Right lobe of liver (tissue), 6 donors: ENCODE results near the gene CDYL. TPM values are rescaled to one million over a fixed set of nuclear protein-coding genes. Genes with fewer than 3 reads are reported as not detected.

Experiments
- ATAC-seq, 4 donors: fragments of 200-7000 bp; cut with Tn5 transposase; one replicate each; pipeline ENCODE4 v1.9.1; 2020; ENCODE audit warnings: mild to moderate bottlenecking in 4 of 4, moderate library complexity in 4 of 4
- DNase-seq, 3 donors: peaks; one replicate each; pipeline ENCODE4 v3.0.0-alpha.2; 2020
- H3K27ac ChIP-seq, 3 donors: fragments of 200-600 bp; one replicate each; pipeline ENCODE4 v1.8.0; 2022
- H3K27me3 ChIP-seq, 2 donors: fragments of 200-600 bp; one replicate each; pipeline ENCODE4 v1.8.0; 2022
- H3K36me3 ChIP-seq, 4 donors: fragments of 200-600 bp; sonication (generic) in 1 of 4; one replicate each; pipeline versions ENCODE4 v1.5.1 to v1.8.0; 2017 to 2022; ENCODE audit warnings: control low read depth in 1 of 4
- H3K4me1 ChIP-seq, 4 donors: fragments of 200-600 bp; sonication (generic) in 1 of 4; one replicate each; pipeline versions ENCODE4 v1.5.1 to v1.8.0; 2017 to 2022; ENCODE audit warnings: control low read depth in 1 of 4
- H3K4me3 ChIP-seq, 3 donors: fragments of 200-600 bp; one replicate each; pipeline ENCODE4 v1.8.0; 2022
- H3K9me3 ChIP-seq, 4 donors: fragments of 200-600 bp; sonication (generic) in 1 of 4; one replicate each; pipeline versions ENCODE4 v1.5.1 to v1.8.0; 2017 to 2022; ENCODE audit warnings: control low read depth in 1 of 4
- CTCF ChIP-seq, 4 donors: fragments of 200-600 bp in 3 of 4; fragments of 450-650 bp in 1 of 4; IDR thresholded peaks; one replicate each; pipeline versions ENCODE4 v1.5.1 to v1.8.0; 2016 to 2022; ENCODE audit warnings: antibody characterized with exemption in 4 of 4, mild to moderate bottlenecking in 2 of 4
- POLR2A ChIP-seq: fragments of 450-650 bp; IDR thresholded peaks from one replicate; pipeline ENCODE4 v1.6.1; 2017; ENCODE audit warnings: antibody characterized with exemption, mild to moderate bottlenecking
- WGBS: methylation state at CpG from one replicate; pipeline ENCODE4 v1.1.6; 2018; ENCODE audit warnings: low coverage, low lambda C conversion rate; ENCODE audit not compliant: insufficient coverage; ENCODE audit errors: missing lambda C conversion rate; 5-methylcytosine and 5-hydroxymethylcytosine counted together
- intact Hi-C, 2 donors: fragments of 100-400 bp; cut with DNase I; formaldehyde crosslinking; loops; one replicate each; pipeline versions ENCODE4 v1.11.2 to v1.14.1; 2022
- total RNA-seq, 6 experiments: library from RNA; depleted of rRNA in 2 of 6; stranded (reverse); fragments of >200 nt in 2 of 6; fragmentation: NEBNext Ultra II Directional in 3 of 6; extraction: Animal tissue kit (Norgen Biotek cat#: 25700) in 3 of 6; gene quantifications; one replicate each; pipeline versions ENCODE4 v1.1.0 to v1.2.4, GENCODE V29; 2016 to 2023
- donor health status: DM: no; HTN: yes; CAD: no.
- donor health status: DM: no; HTN: no; CAD: no.
- donor health status: DM: no; HTN: no; CAD: no.
- donor health status: DM: no; HTN: yes; CAD: no.
- donor health status: DM: no; HTN: yes; CAD: no.

Gene CDYL
- total RNA-seq, 6 experiments from 2014 or later = 5.0 to 16.1 (median 13.1) TPM

- H3K36me3 ChIP-seq = no peaks in the 10 kb centered on the region
- H3K9me3 ChIP-seq = no peaks in the 10 kb centered on the region
- H3K27ac ChIP-seq = no peak overlapping the region
- intact Hi-C loops = no loop called here
- no peak for TF ChIP-seq POLR2A
- TF ChIP-seq CTCF (IDR thresholded peaks at IDR 0.05) = no peak
- H3K27me3 ChIP-seq = no peaks in the 10 kb centered on the region
- DNase-seq = no peak
- ATAC-seq = no peak
- H3K4me3 ChIP-seq = no peak overlapping the region
- no peaks in the 10 kb centered on the region for H3K4me1 ChIP-seq
- 41% methylated on average over 6 of the region's 7 CpGs for WGBS
Observed at GRCh38 chr6:4751823-4752464, 24.3 kb upstream of the CDYL start.

- 59% methylated on average over 2 of the region's 2 CpGs for WGBS
- DNase-seq (no peak), ATAC-seq (no peak)
- no peaks in the 10 kb centered on the region for H3K9me3 ChIP-seq
- H3K4me1 ChIP-seq = no peaks in the 10 kb centered on the region
- H3K27ac ChIP-seq = no peak overlapping the region
- intact Hi-C loops = no loop called here
- no peak for TF ChIP-seq POLR2A
- no peak for TF ChIP-seq CTCF (IDR thresholded peaks at IDR 0.05)
- H3K4me3 ChIP-seq = no peak overlapping the region
- no peaks in the 10 kb centered on the region for H3K27me3 ChIP-seq
- no peaks in the 10 kb centered on the region for H3K36me3 ChIP-seq
Observed at GRCh38 chr6:4756247-4756646, 20.0 kb upstream of the CDYL start.

GRCh38 chr6:4759997-4760396, 16.2 kb upstream of the CDYL start:
- DNase-seq = no peak
- WGBS = 40% methylated on average over 1 of the region's 1 CpG
- no peak for TF ChIP-seq CTCF (IDR thresholded peaks at IDR 0.05)
- no peak for TF ChIP-seq POLR2A
- no peak for ATAC-seq
- Histone ChIP-seq H3K36me3 (no peaks in the 10 kb centered on the region), H3K9me3 (no peaks in the 10 kb centered on the region), H3K27me3 (no peaks in the 10 kb centered on the region), H3K4me1 (no peaks in the 10 kb centered on the region), H3K4me3 (no peak overlapping the region), H3K27ac (no peak overlapping the region)
- intact Hi-C loops = no loop called here

GRCh38 chr6:4760773-4761172, 15.4 kb upstream of the CDYL start:
- Histone ChIP-seq H3K4me3 (no peak overlapping the region), H3K36me3 (no peaks in the 10 kb centered on the region), H3K27ac (no peak overlapping the region), H3K9me3 (no peaks in the 10 kb centered on the region), H3K4me1 (no peaks in the 10 kb centered on the region), H3K27me3 (no peaks in the 10 kb centered on the region)
- no peak for ATAC-seq
- WGBS = 26% methylated on average over 3 of the region's 3 CpGs
- no peak for DNase-seq
- intact Hi-C loops = no loop called here
- TF ChIP-seq POLR2A = no peak
- TF ChIP-seq CTCF (IDR thresholded peaks at IDR 0.05) = no peak

- no peak for ATAC-seq
- Histone ChIP-seq H3K4me3 (no peak overlapping the region), H3K36me3 (no peaks in the 10 kb centered on the region), H3K9me3 (peaks cover 0 to 2% (median 0%) of the 10 kb centered on the region in 4 donors), H3K4me1 (no peaks in the 10 kb centered on the region), H3K27ac (no peak overlapping the region), H3K27me3 (no peaks in the 10 kb centered on the region)
- TF ChIP-seq CTCF (IDR thresholded peaks at IDR 0.05) (no peak), POLR2A (no peak)
- intact Hi-C loops = no loop called here
- no peak for DNase-seq
Observed at GRCh38 chr6:4762294-4762693, 13.9 kb upstream of the CDYL start.
